Head of caudate nucleus (tissue), 42 donors: ENCODE data around the gene PEX11G.

ENCODE experiments used
- DNase-seq, 42 donors: peaks; one replicate each; pipeline versions ENCODE4 v3.0.0 to v3.0.0-alpha.2; 2020 to 2021; ENCODE audit warnings: mixed read lengths in 7 of 42
- intact Hi-C: fragments of 100-400 bp; cut with DNase I; formaldehyde crosslinking; loops from one replicate; pipeline ENCODE4 v1.15.0; 2022

The PEX11G gene

GRCh38 chr19:7522923-7523667 lies 34.3 kb upstream of the PEX11G start:
- DNase-seq = peak in 1 of 42 donors; percentile 39
- intact Hi-C loops = loop anchor here (5.0 to 10.0 kb wide), 3 partner anchors 36 to 168 kb away; partner anchors contain the start of gene PEX11G

- intact Hi-C loops = loop anchor here (5.0 to 10.0 kb wide), 3 partner anchors 35 to 167 kb away; partner anchors contain the start of gene PEX11G
Observed at GRCh38 chr19:7522072-7522922, 33.5 kb upstream of the PEX11G start, which contains the start of gene MCOLN1. Gene MCOLN1 (plus strand): TSS chr19:7522624. CDS start chr19:7522751, 127 bp downstream.

GRCh38 chr19:7521551-7522071 lies 32.8 kb upstream of the PEX11G start:
- peak in 1 of 42 donors; percentile 33 for DNase-seq
- intact Hi-C loops = loop anchor here (5.0 to 10.0 kb wide), 3 partner anchors 34 to 167 kb away; partner anchors contain the start of gene PEX11G

More at GRCh38 chr19:7522072-7522922, 33.5 kb upstream of the PEX11G start, which contains the start of gene MCOLN1:
- peak; percentile 95 to 100 (median 99) for DNase-seq

- DNase-seq = peak in 27 of 42 donors; percentile 15 to 76 (median 50)
- intact Hi-C loops = loop anchor here (5.0 to 10.0 kb wide), 3 partner anchors 33 to 166 kb away; partner anchors contain the start of gene PEX11G
Observed at GRCh38 chr19:7520131-7521051, 31.6 kb upstream of the PEX11G start.

GRCh38 chr19:7519361-7520130 lies 30.7 kb upstream of the PEX11G start:
- no peak for DNase-seq
- intact Hi-C loops = loop anchor here (5.0 to 10.0 kb wide), 3 partner anchors 32 to 165 kb away; partner anchors contain the start of gene PEX11G

- DNase-seq = no peak
- intact Hi-C loops = no loop called here
Observed at GRCh38 chr19:7516878-7517277, 28.0 kb upstream of the PEX11G start.

GRCh38 chr19:7516333-7516732 lies 27.5 kb upstream of the PEX11G start:
- no peak for DNase-seq
- intact Hi-C loops = no loop called here

- intact Hi-C loops = no loop called here
- peak; percentile 72 to 94 (median 87) for DNase-seq
Observed at GRCh38 chr19:7515645-7516151, 26.9 kb upstream of the PEX11G start, which contains the start of gene ZNF358. Gene ZNF358 (plus strand): TSS chr19:7516103. CDS start chr19:7519243, 3,140 bp downstream.

- intact Hi-C loops = no loop called here
- peak in 5 of 42 donors; percentile 4 to 43 (median 26) for DNase-seq
Observed at GRCh38 chr19:7515110-7515644, 26.3 kb upstream of the PEX11G start.

- intact Hi-C loops = no loop called here
- DNase-seq = no peak
Observed at GRCh38 chr19:7513809-7514642, 25.2 kb upstream of the PEX11G start.

- intact Hi-C loops = no loop called here
- no peak for DNase-seq
Observed at GRCh38 chr19:7512400-7512851, 23.6 kb upstream of the PEX11G start.

- no peak for DNase-seq
- intact Hi-C loops = no loop called here
Observed at GRCh38 chr19:7509625-7510024, 20.8 kb upstream of the PEX11G start.

- intact Hi-C loops = no loop called here
- DNase-seq = peak in 19 of 42 donors; percentile 24 to 78 (median 51)
Observed at GRCh38 chr19:7507884-7508283, 19.0 kb upstream of the PEX11G start.

- DNase-seq = peak; percentile 62 to 95 (median 82)
Observed at GRCh38 chr19:7506385-7507328, 17.8 kb upstream of the PEX11G start.

More at GRCh38 chr19:7506385-7507328, 17.8 kb upstream of the PEX11G start:
- intact Hi-C loops = no loop called here
